SK-MEL-5 (cell line): Measurements from ENCODE around the gene SCARB1. TPM values are rescaled to one million over a fixed set of nuclear protein-coding genes. Genes with fewer than 3 reads are reported as not detected.

Experiments used
- DNase-seq: peaks from one replicate; pipeline ENCODE4 v3.0.0-alpha.2; 2016; ENCODE audit warnings: low read depth, low spot score
- in situ Hi-C: cut with HindIII; loops from 2 replicates; pipeline ENCODE4 v1.10.0; 2016; ENCODE audit warnings: low sequenced_read_pairs, high pct_unique_total_duplicates, low pct_unique_long_range_greater_than_20kb
- total RNA-seq: library from RNA; depleted of rRNA; stranded (reverse); fragments of >200 nt; shearing (Covaris generic); gene quantifications from 2 replicates; pipeline ENCODE4 v1.2.3, GENCODE V29; 2014

Gene SCARB1
- total RNA-seq, 1 experiment from 2014 or later, result 193 TPM

DNA sequence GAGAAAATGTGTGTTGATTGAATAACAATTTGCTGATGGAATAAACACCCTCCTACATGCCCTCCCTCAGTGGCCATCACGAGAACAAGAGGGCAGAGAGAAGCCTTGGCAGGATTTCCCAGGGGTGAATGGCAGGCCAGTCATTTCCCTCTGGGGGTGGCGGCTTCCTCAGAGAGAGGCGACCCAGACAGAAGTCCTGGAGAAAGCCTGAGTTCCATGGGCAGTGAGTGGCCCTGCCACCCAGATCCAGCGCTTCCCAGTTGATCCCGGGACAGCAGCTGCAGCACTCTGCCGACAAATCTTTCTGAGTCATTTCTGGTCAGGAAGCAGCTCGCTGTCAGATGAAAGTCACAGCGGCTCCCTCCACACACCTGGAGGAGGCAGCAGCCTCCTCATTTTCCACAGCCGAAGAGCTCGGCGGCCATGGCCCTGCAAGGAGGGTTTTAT is 123.0 kb downstream of the SCARB1 start:
- in situ Hi-C loops, result no loop called here
- no peak for DNase-seq

DNA sequence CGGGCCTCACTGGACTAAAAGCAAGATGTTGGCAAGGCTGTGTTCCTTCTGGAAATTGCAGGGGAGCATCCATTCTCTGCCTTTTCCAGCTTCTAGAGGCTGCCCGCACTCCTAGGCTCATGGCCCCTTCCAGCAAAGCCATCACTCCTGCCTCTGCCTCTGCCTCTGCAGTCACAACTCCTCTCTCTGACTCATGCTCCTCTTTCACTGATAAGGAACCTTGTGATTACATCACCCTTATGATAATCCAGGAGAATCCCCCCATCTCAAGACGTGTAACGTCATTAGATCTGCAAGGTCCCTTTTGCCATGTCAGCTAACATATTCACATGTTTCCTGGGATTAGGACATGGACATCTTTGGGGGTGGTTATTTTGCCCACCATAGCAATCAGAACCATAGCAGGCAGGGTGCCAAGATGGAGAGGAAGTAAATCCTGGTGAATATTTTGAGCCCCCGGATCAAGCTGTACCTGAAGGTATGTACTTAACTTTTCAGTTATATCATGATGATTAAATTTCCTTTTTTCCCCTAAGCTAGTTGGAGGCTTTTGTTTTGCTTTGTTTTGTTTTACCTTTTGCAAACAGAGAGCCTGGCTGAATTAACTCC is 123.6 kb downstream of the SCARB1 start:
- no peak for DNase-seq
- in situ Hi-C loops, result no loop called here

DNA sequence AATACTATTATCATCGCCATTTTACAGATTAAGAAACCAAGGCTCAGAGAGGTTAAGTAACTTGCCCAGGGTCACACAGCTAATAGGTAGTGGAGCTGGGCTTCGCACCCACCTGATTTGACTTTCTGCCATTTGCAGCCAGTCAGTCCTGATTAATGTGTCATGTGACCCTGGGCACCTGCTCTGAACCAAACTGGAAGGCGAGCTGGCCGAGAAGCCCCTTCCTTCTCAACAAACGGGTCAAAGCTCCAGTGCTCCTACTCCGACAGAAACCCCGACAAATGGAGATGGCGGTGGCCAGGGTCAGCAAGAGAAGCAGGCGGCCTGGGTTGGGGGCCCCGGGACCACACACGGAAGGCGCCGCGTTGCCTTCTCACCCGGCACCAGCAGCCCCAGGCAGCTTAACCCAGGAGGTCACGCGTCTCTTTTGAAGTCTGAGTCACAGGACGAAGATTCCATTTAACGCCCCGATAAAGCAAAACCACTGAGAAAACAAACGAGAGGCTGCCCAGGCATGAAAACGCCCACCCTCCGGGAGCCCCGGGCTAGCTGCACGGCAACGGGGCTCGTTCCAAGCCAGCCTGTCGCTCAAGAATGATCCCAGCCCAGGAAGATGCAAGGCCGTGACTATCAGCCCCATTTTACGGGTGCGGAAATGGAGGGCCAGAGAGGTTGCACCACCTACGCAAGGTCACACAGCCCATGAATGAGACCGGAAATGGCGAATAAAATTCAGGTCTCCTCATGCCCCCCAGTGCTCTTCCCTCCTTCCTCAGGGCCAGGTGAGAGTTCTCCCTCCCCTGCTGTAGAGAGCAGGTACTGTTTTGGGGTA is 124.8 kb downstream of the SCARB1 start:
- DNase-seq, result no peak
- in situ Hi-C loops, result no loop called here

DNA sequence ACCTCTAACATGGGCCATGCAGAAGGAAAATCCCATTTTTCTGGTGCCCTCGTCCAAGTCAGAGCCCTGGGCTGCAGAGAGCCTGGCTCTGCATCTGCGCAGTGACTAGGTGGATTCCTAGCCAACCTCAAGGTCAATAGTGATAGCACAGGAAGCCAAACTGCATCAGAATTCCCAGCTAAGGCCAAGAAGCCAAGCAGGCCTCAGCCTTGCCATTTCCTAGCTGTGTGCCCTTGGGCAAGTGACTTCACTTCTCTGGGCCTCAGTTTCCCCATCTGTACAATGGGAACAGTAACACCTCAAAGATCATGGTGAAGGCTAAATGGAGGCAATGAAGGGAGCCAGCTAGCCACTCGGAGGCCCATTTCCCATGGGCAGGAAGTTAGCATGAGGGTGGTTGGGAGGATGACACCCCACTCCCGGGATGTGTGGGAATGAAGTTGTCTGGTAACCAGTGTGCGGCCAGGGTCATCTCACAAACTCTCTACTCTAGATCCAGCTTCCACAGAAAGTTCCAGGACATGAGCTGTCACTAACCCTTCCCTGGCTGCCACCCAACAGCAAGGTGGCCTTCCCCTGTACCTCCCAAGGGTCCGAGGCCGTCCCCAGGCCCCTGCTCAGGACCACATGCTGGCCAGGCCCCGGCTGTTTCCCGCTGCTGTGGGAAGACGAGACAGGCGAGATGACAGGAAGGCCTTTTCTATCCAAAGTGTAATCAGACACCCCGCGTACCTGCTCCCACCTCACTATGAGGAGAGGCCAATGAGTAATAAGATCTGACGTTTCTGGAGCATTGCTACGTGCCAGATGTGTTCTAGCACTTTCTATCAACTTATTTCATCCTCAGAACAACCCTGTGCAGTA is 125.7 kb downstream of the SCARB1 start:
- no peak for DNase-seq
- in situ Hi-C loops, result no loop called here

DNA sequence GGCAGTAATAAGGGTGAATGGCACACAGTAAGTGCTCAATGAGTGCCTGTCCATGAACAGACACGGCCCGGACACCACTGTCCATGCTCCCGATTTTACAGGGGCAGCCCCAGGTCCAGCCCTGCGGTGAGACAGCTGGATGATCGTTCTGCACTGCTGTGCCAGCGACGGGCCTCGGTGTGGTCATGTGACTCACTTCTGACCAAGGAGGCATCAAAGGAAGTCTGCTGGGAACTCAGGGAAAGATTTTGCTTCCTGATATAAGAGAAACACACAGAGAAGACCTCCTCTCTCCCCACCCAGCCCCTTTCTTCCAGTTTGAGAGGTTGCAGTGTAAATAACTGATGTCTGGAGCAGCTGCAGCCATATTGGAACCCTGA is 126.6 kb downstream of the SCARB1 start:
- DNase-seq, result peak; percentile 58
- in situ Hi-C loops, result no loop called here

DNA sequence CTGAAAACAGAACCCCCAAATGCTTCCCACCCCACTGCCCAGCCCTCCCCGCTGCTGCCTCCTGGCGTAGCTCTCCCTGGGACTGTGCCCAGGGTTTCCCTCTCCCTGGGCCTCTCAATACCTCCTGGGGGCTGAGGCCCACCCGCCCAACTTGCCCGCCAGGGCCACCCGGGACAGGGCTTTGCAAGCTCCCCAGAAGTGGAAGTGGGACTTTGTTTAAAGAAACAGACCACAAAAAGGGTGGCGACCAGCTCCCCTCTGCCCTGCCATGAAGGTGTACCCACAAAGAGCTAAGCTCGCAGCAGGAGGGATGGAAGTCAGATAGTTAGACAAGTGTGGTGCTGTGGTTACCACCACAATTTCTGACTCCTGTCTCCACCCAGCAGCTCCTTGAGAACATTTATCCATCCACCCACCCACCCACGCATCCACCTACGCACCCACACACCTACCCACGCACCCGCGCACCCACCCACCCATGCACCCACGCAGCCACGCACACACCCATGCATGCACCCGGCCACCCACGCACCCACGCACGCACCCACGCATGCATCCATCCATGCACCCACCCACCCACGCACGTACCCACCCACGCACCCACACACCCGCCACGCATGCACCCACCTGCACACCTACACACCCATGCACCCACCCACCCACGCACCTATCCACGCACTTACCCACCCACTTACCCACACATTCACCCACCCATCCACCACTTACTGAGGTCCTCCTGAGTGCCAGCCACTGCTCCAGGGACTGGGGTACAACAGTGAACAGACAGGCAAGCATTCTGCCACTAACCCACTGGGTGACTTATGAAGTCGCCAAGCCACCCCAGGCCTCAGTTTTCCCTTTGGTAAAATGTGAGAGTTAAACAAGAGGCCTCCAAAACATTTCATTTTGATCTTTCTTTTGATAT is 127.3 kb downstream of the SCARB1 start:
- no peak for DNase-seq

DNA sequence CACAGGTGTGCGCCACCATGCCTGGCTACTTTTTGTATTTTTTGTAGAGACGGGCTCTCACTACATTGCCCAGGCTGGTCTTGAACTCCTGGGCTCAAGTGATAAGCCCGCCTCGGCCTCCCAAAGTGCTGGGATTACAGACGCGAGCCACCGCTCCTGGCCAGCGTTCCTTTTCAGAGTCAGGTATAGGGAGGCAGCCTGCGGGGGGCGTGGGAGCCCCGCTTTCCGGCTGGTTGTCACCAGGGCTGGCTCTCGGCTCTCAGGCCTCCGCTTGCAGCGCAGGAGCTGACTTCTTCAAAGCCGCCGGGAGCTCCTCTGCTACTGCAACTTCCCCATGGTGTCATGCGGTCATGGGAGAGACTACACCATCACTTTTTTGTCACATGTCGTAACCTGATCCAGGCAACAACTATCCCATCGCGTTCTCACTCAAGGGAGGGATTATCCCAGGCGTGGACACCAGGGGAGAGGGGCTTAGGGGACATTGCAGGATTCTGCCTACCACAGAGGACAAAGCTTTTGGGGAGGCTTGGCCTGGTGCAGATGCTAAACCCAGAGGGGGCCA is 129.4 kb downstream of the SCARB1 start:
- DNase-seq, result peak; percentile 76
- in situ Hi-C loops, result no loop called here

More for the DNA sequence above, 127.3 kb downstream of the SCARB1 start:
- in situ Hi-C loops, result no loop called here

DNA sequence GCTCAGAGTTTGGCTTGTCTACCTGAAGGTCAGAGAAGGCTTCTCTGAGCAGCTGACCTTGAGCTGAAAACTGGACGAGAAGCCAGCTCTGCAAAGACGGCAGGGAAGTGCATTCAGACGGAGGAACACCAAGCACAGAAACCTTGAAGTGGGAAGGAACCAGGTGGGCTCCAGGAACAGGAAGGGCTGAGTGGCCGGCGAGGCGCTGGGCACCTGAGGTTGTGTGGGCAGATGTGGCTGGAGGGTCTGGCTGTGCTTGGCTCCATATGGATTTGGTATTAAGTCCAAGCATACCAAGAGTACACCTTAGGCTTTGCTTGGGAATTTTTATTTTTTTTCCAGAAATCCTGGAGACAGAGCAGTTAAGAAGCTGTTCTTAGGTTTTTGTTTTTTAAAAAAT is 130.6 kb downstream of the SCARB1 start:
- in situ Hi-C loops, result no loop called here
- DNase-seq, result no peak

DNA sequence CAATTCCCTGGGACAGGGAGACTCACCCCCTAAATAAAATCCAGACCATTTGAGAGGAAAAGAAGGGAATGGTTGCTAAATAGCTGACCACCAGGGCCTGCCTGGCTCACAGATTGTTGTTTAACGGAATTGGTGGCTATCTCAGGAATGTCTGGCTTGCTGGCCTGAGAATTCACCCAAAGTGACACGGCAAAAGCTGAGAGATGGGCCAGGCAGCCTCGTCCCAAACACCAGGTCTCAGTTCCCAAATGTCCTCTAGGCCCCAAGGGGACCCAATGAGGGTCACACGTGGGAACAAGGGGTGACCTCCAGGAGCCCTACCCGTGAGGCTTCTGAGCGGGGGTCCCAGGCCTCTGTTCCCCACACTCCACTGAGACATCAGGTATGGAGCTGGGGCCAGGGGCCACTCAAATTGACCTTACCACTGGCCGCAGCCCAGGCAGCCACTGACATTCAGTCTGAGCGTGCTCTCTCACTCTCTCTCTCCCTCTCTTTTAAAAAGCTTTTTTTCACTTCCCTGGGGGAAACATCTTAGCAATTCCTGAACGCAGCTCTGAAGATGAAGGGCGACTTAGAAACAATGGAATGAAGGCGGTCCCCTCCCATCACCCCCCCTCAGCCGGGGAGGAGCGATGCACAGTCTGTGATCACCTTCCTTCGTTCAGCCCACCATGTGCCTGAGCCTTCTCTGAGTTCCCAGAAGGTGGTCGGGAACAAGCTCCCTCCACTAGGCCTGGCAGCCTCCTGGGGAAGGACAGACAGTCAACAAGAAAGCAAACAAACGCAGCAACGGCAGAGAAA is 131.2 kb downstream of the SCARB1 start:
- in situ Hi-C loops, result no loop called here

DNA sequence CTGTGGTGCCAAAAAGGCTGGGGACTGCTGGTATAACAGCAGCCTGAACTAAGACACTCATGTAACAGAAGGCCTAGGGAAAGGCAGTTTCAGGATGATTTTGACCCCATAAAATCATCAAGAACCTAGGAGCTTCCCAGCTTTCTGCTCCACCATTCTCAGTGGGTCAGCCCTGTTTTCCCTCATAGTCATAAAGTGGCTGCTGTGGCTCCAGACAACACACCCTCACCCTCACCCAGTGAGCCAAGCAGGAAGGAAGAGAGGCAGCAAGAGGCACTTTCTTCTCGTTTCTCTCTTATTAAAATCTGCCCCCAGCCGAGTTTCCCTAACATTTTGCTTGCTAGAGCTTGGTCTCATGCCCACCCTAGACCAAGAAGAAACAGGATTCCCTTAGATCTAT is 131.8 kb downstream of the SCARB1 start:
- in situ Hi-C loops, result no loop called here
- no peak for DNase-seq

More for the DNA sequence above, 131.2 kb downstream of the SCARB1 start:
- no peak for DNase-seq

DNA sequence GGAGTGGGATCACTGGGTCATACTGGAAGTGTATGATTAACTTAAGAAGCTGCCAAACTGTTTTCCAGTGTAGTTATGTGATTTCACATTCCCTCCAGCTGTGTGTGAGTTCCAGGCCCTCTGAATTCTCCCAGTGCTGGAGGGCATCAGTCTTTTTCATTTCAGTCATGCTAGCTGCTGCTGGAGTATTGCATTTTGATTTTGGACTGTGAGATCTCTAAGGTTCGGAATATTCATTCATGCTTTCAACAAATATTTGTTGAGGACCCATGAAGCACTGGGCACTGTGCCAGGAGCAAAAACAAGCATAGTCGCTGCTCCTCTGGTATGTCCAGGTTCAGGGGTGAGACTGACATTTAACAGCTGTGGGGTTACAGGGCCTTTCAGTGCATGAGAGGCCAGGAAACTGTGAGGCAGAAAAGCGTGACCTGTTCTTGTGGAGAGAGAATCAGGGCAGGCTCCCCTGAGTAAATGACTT is 133.2 kb downstream of the SCARB1 start:
- DNase-seq, result no peak
- in situ Hi-C loops, result no loop called here

DNA sequence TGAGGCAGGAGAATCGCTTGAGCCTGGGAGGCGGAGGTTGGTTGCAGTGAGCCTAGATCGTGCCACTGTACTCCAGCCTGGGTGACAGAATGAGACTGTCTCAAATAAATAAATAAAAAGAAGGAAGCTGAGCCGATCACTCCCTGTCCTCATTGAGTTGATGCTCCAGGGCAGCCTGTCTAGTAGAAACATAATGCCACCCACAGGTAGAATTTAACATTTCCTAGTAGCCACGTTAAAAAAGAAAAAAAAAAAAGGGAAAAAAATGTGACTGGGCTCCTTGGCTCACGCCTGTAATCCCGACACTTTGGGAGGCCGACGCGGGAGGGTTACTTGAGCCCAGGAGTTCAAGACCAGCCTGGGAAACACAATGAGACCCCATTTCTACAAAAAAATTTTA is 135.7 kb downstream of the SCARB1 start:
- no peak for DNase-seq
- in situ Hi-C loops, result no loop called here

DNA sequence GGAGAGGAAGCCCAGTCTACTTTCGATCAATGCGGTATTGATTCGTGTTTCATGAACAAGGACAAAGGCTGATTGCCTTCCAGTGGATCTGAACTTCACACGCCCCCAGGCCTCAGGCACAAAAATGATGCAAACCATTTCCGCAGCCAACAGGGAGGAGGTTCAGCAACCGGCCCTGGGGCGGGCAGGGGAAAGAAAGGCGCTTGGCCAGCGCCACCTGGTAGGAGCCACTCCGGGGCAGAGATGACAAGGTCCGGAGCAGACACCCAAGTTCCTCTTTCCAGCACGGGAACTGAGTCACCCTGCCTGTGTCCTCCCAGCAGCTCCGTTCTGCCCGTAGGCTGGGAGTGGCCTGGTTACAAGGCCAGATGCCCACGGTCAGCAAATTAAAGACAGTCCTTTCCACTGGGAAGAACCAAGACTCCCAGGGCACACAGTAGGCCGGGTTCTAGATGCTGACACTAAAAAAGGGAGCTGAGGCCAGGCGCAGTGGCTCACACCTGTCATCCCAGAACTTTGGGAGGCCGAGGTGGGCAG is 136.3 kb downstream of the SCARB1 start:
- in situ Hi-C loops, result no loop called here

More for the DNA sequence above, 136.3 kb downstream of the SCARB1 start:
- peak; percentile 89 for DNase-seq
